B cell (primary cell): ENCODE measurements around the gene PIP5KL1. TPM values are rescaled to one million over a fixed set of nuclear protein-coding genes. Genes with fewer than 3 reads are reported as not detected.

Source experiments
- ATAC-seq: fragments of 200-7000 bp; cut with Tn5 transposase; one replicate; pipeline ENCODE4 v1.10.0; 2021; ENCODE audit warnings: low read depth, mild to moderate bottlenecking, moderate number of reproducible peaks, moderate library complexity
- CTCF ChIA-PET: fragments of 350-600 bp; sonication (Branson Sonifier 250); formaldehyde crosslinking; loops from one replicate; lab custom pipeline; 2021; ENCODE audit warnings: antibody characterized with exemption, inconsistent platforms; lab: Charles Lee
- POLR2A ChIA-PET: fragments of 350-600 bp; sonication (Branson Sonifier 250); formaldehyde crosslinking; loops from one replicate; lab custom pipeline; 2021; ENCODE audit warnings: antibody characterized with exemption; lab: Charles Lee
- DNase-seq: peaks from one replicate; pipeline ENCODE4 v3.0.0; 2013
- H2AFZ ChIP-seq: 2 replicates; pipeline ENCODE4 v1.6.1; 2012; ENCODE audit warnings: mild to moderate bottlenecking, low read depth, low read length; ENCODE audit not compliant: insufficient read depth, poor library complexity, severe bottlenecking
- H3K27ac ChIP-seq, 2 donors: 1 replicate in 1 of 2; 2 replicates in 1 of 2; pipeline ENCODE4 v1.5.1; 2012 to 2013; ENCODE audit warnings: low read length in 2 of 2, mild to moderate bottlenecking in 2 of 2, moderate library complexity in 1 of 2
- H3K27me3 ChIP-seq, 4 experiments: fragments of 200-600 bp in 1 of 4; sonication (generic) in 1 of 4; replicated peaks in 1 of 4; 1 replicate in 2 of 4; 2 replicates in 2 of 4; pipeline versions ENCODE4 v1.6.1 to v1.7.0; 2013 to 2016; ENCODE audit warnings: low read length in 3 of 4, mild to moderate bottlenecking in 2 of 4, mixed read lengths in 1 of 4, moderate library complexity in 1 of 4; ENCODE audit not compliant: insufficient read depth in 4 of 4, control insufficient read depth in 3 of 4; ENCODE audit errors: control extremely low read depth in 1 of 4
- H3K36me3 ChIP-seq, 2 experiments: replicated peaks in 1 of 2; 1 replicate in 1 of 2; 2 replicates in 1 of 2; pipeline versions ENCODE4 v1.6.1 to v1.7.1; 2013; ENCODE audit warnings: low read length in 1 of 2; ENCODE audit not compliant: insufficient read depth in 2 of 2, control insufficient read depth in 1 of 2; ENCODE audit errors: control extremely low read depth in 1 of 2, extremely low read depth in 1 of 2
- H3K4me1 ChIP-seq, 2 donors: fragments of 200-600 bp in 1 of 2; sonication (generic) in 1 of 2; 1 replicate in 1 of 2; 2 replicates in 1 of 2; pipeline versions ENCODE4 v1.5.1 to v1.6.1; 2013 to 2017; ENCODE audit warnings: low read length in 2 of 2; ENCODE audit not compliant: control insufficient read depth in 2 of 2, insufficient read depth in 2 of 2
- H3K4me2 ChIP-seq: replicated peaks from 2 replicates; pipeline ENCODE3; 2012; ENCODE audit warnings: mild to moderate bottlenecking, low read depth, low read length; ENCODE audit not compliant: poor library complexity, severe bottlenecking
- H3K4me3 ChIP-seq, 5 experiments: fragments of 200-600 bp in 1 of 5; sonication (generic) in 1 of 5; 1 replicate in 3 of 5; 2 replicates in 2 of 5; pipeline versions ENCODE4 v1.5.1 to v1.7.0; 2011 to 2016; ENCODE audit warnings: low read length in 4 of 5, mild to moderate bottlenecking in 4 of 5, low read depth in 2 of 5, control low read depth in 1 of 5, moderate library complexity in 1 of 5; ENCODE audit not compliant: insufficient read depth in 1 of 5; ENCODE audit errors: control extremely low read depth in 1 of 5, extremely low read depth in 1 of 5
- H3K79me2 ChIP-seq: fragments of 200-600 bp; sonication (generic); one replicate; pipeline ENCODE4 v1.6.0; 2016; ENCODE audit warnings: low read length; ENCODE audit not compliant: control insufficient read depth, insufficient read depth
- H3K9ac ChIP-seq: fragments of 200-600 bp; sonication (generic); 2 replicates; pipeline ENCODE4 v1.6.1; 2017; ENCODE audit warnings: mild to moderate bottlenecking, low read length, moderate library complexity
- H3K9me3 ChIP-seq, 3 donors: one replicate each; pipeline versions ENCODE4 v1.6.1 to v1.7.1; 2013; ENCODE audit warnings: low read length in 2 of 3; ENCODE audit not compliant: control insufficient read depth in 2 of 3, insufficient read depth in 1 of 3; ENCODE audit errors: control extremely low read depth in 1 of 3
- H4K20me1 ChIP-seq: 2 replicates; pipeline ENCODE4 v1.6.0; 2012; ENCODE audit warnings: mild to moderate bottlenecking, low read length; ENCODE audit not compliant: insufficient read depth, control insufficient read depth, poor library complexity, severe bottlenecking
- H3K27ac Mint-ChIP-seq: one replicate; pipeline ENCODE4 v1.8.0; 2021; ENCODE audit warnings: mixed read lengths
- H3K27me3 Mint-ChIP-seq: one replicate; pipeline ENCODE4 v1.8.0; 2021; ENCODE audit warnings: mixed read lengths
- H3K4me1 Mint-ChIP-seq: one replicate; pipeline ENCODE4 v1.8.0; 2021; ENCODE audit warnings: mixed read lengths
- H3K4me3 Mint-ChIP-seq: one replicate; pipeline ENCODE4 v1.8.0; 2021; ENCODE audit warnings: mixed read lengths
- H3K9me3 Mint-ChIP-seq: one replicate; pipeline ENCODE4 v1.8.0; 2022; ENCODE audit warnings: mixed read lengths; ENCODE audit not compliant: insufficient read depth
- EZH2 ChIP-seq: IDR thresholded peaks from 2 replicates; pipeline ENCODE4 v1.6.1; 2012; ENCODE audit warnings: borderline replicate concordance, low read depth, mild to moderate bottlenecking, moderate library complexity, low read length; ENCODE audit not compliant: insufficient read depth, poor library complexity, severe bottlenecking
- WGBS: methylation state at CpG from one replicate; pipeline ENCODE4 v1.1.5; 2013; ENCODE audit warnings: missing lambda C conversion rate; ENCODE audit not compliant: insufficient coverage; 5-methylcytosine and 5-hydroxymethylcytosine counted together
- intact Hi-C: fragments of 100-400 bp; cut with micrococcal nuclease; formaldehyde crosslinking; loops from one replicate; pipeline ENCODE4 v1.10.0; 2022
- polyA plus RNA-seq: library from polyadenylated mRNA; depleted of rRNA; stranded (reverse); fragments of >200 nt; gene quantifications from 2 replicates; pipeline ENCODE4 v1.2.3, GENCODE V29; 2012
- total RNA-seq, 2 donors: library from RNA; stranded (reverse); fragments of 120-200 nt in 1 of 2; gene quantifications; 1 replicate in 1 of 2; 2 replicates in 1 of 2; pipeline versions ENCODE4 v1.2.3 to v1.2.4, GENCODE V29; 2013 to 2022
- TF ChIP-seq, protein P1 (sequence below): fragments of 200-600 bp; IDR thresholded peaks from one replicate; pipeline ENCODE4 v1.8.0; 2022; ENCODE audit warnings: antibody characterized with exemption, mild to moderate bottlenecking

The PIP5KL1 gene
- total and polyA plus RNA-seq, 2 donors (not counting 1 experiment from before 2014, with no cell fraction given) = 0.75 to 1.4 TPM

DNA sequence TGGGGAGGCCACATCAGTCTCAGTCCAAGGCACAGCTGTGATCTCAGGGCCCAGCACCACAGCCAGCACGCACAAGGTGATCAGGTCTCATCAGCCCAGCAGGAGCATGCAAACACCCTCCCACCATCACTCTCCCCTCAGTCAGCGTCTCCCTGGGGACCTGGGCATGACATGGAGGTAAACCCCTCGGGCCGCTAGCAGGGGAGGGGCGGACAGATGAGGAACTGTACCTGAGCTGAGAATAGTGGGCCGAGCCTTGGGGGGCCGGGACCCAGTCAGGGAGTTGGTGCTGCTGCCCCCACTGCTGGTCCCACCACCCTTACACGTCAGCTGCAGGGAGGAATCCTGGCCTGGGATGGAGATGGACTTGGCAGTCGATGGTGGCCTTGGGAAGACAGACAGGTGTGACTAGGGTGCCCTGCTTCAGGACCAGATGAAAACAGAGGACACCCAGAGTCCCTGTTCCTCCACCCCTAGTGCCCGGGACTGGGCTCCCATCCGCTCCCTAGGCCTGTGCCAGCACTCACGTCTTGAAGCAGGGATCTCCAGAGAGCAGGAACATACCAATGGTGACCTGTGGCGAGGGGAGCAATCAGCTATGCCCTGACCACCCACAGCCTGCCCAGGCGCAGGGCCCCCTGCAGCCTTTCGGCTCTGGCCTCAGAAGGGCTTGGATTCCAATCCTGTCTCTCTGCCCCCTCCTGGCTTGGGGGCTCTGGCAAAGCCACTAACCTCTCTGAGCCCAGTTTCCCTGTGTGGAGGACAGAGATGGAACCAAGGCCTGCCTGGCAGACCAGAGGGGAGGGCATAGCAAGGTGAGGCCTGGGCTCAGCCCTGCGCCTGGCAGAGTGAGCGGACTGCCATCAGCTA lies 17.5 kb upstream of the PIP5KL1 start:
- Histone ChIP-seq H3K27ac (peak overlapping the region in 1 of 2 donors; percentile 19), H3K36me3 (peaks cover 0 to 69% of the 10 kb centered on the region in 2 experiments), H2AFZ (no peak overlapping the region), H3K4me3 (no peak overlapping the region), H3K4me2 (no peak overlapping the region), H3K9me3 (no peaks in the 10 kb centered on the region), H3K79me2 (peaks cover 44% of the 10 kb centered on the region), H3K27me3 (no peaks in the 10 kb centered on the region), H4K20me1 (peaks cover 89% of the 10 kb centered on the region), H3K9ac (no peak overlapping the region), H3K4me1 (peaks cover 13 to 14% of the 10 kb centered on the region in 2 donors)
- Mint-ChIP-seq H3K27me3 (no peaks in the 10 kb centered on the region), H3K9me3 (no peaks in the 10 kb centered on the region), H3K4me1 (peaks cover 28% of the 10 kb centered on the region), H3K4me3 (no peak overlapping the region), H3K27ac (peak overlapping the region; percentile 41)
- intact Hi-C loops = no loop called here
- POLR2A ChIA-PET = no interaction called here
- no peak for TF ChIP-seq EZH2
- TF ChIP-seq, protein P1, sequence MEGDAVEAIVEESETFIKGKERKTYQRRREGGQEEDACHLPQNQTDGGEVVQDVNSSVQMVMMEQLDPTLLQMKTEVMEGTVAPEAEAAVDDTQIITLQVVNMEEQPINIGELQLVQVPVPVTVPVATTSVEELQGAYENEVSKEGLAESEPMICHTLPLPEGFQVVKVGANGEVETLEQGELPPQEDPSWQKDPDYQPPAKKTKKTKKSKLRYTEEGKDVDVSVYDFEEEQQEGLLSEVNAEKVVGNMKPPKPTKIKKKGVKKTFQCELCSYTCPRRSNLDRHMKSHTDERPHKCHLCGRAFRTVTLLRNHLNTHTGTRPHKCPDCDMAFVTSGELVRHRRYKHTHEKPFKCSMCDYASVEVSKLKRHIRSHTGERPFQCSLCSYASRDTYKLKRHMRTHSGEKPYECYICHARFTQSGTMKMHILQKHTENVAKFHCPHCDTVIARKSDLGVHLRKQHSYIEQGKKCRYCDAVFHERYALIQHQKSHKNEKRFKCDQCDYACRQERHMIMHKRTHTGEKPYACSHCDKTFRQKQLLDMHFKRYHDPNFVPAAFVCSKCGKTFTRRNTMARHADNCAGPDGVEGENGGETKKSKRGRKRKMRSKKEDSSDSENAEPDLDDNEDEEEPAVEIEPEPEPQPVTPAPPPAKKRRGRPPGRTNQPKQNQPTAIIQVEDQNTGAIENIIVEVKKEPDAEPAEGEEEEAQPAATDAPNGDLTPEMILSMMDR = no peak
- DNase-seq (no peak), ATAC-seq (no peak)
- WGBS = 86% methylated on average over 14 of the region's 17 CpGs
- CTCF ChIA-PET = interaction anchor here (0.6 to 12.6 kb wide), 3 partner anchors 8 to 88 kb away, joined by 3 to 310 read pairs (median 85); partner anchors contain the start of gene PIP5KL1

DNA sequence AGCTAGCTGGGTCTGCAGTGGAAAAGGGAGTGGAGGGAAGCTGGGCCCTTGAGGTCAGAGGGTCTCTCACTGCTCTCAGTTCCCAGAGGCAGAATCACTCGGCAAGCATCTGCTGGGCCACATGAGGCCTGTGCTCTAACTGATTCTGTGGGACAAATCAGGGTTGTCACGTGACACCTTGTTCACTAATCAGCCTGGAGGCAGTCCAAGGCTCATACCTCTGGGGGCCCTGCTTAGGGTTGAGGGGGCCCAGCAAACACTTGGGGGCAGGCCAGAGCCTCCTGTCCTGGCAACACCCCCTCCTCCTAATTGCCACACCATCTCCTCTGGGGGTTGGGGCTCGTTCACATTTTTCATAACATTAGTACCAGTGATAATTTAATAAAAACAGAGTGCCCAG lies 16.2 kb upstream of the PIP5KL1 start:
- H3K4me3 Mint-ChIP-seq = no peak overlapping the region
- H3K27me3 Mint-ChIP-seq = no peaks in the 10 kb centered on the region
- ChIA-PET POLR2A (interaction anchor here (0.5 kb wide), 1 partner anchor 92 kb away, joined by 3 read pairs; no protein-coding TSS in a partner anchor), CTCF (interaction anchor here (8.0 to 12.6 kb wide), 2 partner anchors 9 to 89 kb away, joined by 85 to 310 read pairs; no protein-coding TSS in a partner anchor)
- H3K4me1 ChIP-seq = peaks cover 17 to 18% of the 10 kb centered on the region in 2 donors
- no peak overlapping the region for H3K4me3 ChIP-seq
- no peak for DNase-seq
- peaks cover 30% of the 10 kb centered on the region for H3K4me1 Mint-ChIP-seq
- WGBS = 91% methylated on average over 2 of the region's 3 CpGs
- peaks cover 41% of the 10 kb centered on the region for H3K79me2 ChIP-seq
- no peaks in the 10 kb centered on the region for H3K9me3 Mint-ChIP-seq
- intact Hi-C loops = no loop called here
- H3K9me3 ChIP-seq = no peaks in the 10 kb centered on the region
- no peak for ATAC-seq
- H3K4me2 ChIP-seq = no peak overlapping the region
- H3K27ac Mint-ChIP-seq = no peak overlapping the region
- H3K36me3 ChIP-seq = peaks cover 0 to 78% of the 10 kb centered on the region in 2 experiments
- H3K9ac ChIP-seq = no peak overlapping the region
- H4K20me1 ChIP-seq = peaks cover 88% of the 10 kb centered on the region
- TF ChIP-seq, protein P1 = no peak
- TF ChIP-seq EZH2 = no peak
- no peaks in the 10 kb centered on the region for H3K27me3 ChIP-seq
- H3K27ac ChIP-seq = peak overlapping the region in 1 of 2 donors; percentile 9
- H2AFZ ChIP-seq = no peak overlapping the region
